Gastrocnemius medialis (tissue), 4 donors: ENCODE results near the gene VTN.

ENCODE experiments used
- CTCF ChIP-seq, 5 experiments: fragments of 450-650 bp in 3 of 5; fragments of 200-600 bp in 2 of 5; sonication (generic) in 2 of 5; IDR thresholded peaks in 4 of 5; conservative IDR thresholded peaks in 1 of 5; 1 replicate in 4 of 5; 2 replicates in 1 of 5; pipeline ENCODE4 v1.5.1; 2016 to 2019; ENCODE audit warnings: antibody characterized with exemption in 5 of 5, mild to moderate bottlenecking in 3 of 5, moderate library complexity in 3 of 5
- POLR2A ChIP-seq, 2 donors: fragments of 450-650 bp; IDR thresholded peaks; one replicate each; pipeline ENCODE4 v1.6.1; 2017; ENCODE audit warnings: antibody characterized with exemption in 2 of 2, mild to moderate bottlenecking in 2 of 2, moderate library complexity in 2 of 2

DNA sequence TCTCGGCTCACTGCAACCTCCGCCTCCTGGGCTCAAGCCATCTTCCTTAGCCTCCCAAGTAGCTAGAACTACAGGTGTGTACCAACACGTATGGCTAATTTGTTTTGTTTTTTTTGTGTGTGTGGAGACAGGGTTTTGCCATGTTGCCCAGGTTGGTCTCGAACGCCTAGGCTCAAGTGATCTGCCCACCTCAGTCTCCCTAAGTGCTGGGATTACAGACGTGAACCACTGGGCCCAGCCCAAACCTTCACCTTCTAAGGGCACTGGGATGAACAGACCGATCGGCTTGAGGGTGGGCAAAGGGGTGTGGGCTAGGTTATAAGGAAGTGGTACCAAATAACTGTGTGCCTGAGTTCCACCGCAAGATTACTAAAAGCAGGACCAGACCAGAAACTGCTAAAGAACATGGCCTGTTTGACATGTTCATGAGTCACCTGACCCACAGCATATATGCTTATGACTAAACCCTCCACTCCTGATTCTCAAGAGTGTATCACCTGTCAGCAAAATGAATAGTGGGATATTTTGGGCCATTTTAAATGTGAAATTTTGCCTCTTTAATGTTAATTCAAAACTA, 43.0 kb downstream of the VTN start:
- TF ChIP-seq CTCF (IDR thresholded peaks at IDR 0.05 in 4 of 5, conservative IDR thresholded peaks at IDR 0.05 in 1 of 5): no peak
- TF ChIP-seq POLR2A (IDR thresholded peaks at IDR 0.05): no peak
